Measurements from ENCODE around the gene SH3RF3. TPM values are rescaled to one million over a fixed set of nuclear protein-coding genes. Genes with fewer than 3 reads are reported as not detected.
A peak's percentile ranks its signal among the peaks of the same experiment; 100 is the strongest.

Gene SH3RF3
- polyA plus RNA-seq, 1 of the 3 experiments (the other 2 are of a cell fraction), result 1.9 TPM

DNA sequence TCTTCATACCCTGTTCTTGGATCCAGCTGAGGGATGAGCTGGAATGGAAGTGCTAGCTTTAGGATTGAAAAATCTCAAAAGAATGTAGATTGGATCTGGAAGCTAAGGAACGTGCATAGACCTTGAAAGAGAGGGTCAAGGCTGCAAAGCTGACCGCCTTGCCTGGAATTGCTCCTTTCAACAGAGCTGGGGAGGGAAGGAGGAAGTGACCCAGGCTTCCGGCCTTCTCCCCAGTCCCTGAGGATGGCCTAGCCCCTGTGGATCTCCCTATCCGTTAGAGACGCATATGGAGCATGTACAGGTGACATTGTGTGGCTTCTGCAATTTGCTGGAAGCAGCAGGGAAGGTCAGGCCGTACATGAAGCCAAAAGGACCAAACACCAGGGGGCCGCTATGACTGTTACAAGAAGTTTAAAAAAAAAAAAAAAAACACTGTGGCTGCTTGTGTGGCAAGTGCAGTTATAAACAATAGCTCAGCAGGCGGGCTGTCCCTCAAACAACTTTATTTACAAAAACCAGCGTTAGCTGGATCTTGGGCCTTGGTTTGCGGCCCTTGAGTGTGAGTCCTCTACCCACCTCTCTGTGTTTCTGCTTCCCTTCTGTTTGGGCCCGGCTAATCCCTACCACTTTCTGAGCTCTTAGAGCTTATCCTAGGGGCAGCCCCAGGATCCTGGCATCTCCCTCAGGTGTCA is 257.1 kb downstream of the SH3RF3 start:
- ChIA-PET POLR2A (no interaction called here), CTCF (no interaction called here)
- no peak overlapping the region for H3K9ac ChIP-seq
- H3K79me2 ChIP-seq (ENCODE audit: insufficient read depth), result no peaks in the 10 kb centered on the region
- no peak overlapping the region for H3K4me3 ChIP-seq (ENCODE audit: low read depth in 2 of 2, low read length in 1 of 2)
- no peak for DNase-seq
- TF ChIP-seq POLR2AphosphoS5 (IDR thresholded peaks at IDR 0.05; ENCODE audit: low read depth, low read length), result no peak
- TF ChIP-seq, protein P1, sequence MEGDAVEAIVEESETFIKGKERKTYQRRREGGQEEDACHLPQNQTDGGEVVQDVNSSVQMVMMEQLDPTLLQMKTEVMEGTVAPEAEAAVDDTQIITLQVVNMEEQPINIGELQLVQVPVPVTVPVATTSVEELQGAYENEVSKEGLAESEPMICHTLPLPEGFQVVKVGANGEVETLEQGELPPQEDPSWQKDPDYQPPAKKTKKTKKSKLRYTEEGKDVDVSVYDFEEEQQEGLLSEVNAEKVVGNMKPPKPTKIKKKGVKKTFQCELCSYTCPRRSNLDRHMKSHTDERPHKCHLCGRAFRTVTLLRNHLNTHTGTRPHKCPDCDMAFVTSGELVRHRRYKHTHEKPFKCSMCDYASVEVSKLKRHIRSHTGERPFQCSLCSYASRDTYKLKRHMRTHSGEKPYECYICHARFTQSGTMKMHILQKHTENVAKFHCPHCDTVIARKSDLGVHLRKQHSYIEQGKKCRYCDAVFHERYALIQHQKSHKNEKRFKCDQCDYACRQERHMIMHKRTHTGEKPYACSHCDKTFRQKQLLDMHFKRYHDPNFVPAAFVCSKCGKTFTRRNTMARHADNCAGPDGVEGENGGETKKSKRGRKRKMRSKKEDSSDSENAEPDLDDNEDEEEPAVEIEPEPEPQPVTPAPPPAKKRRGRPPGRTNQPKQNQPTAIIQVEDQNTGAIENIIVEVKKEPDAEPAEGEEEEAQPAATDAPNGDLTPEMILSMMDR (IDR thresholded peaks at IDR 0.05), result peak; percentile 8; the same call in 1 of the 2 replicates
- 87% methylated on average over 11 of the region's 11 CpGs for WGBS (ENCODE audit: low lambda C conversion rate)
- H3K9me2 ChIP-seq, result no peaks in the 10 kb centered on the region
- no peak overlapping the region for H2AFZ ChIP-seq (ENCODE audit: low read depth)
- 0 out of 2 replicates have a peak, but pooled peaks cover 3% of the 10 kb centered on the region for H4K20me1 ChIP-seq (ENCODE audit: insufficient read depth)
- H3K4me2 ChIP-seq, result no peak overlapping the region
- peaks cover 13 to 18% of the 10 kb centered on the region in 2 experiments; a peak in 2 of 4 replicates for H3K4me1 ChIP-seq (ENCODE audit: control insufficient read depth in 1 of 2, insufficient read depth in 2 of 2, low read depth in 1 of 2, low read length in 1 of 2)
- no peaks in the 10 kb centered on the region for H3K9me3 ChIP-seq
- no peaks in the 10 kb centered on the region for H3F3A ChIP-seq (replicated peaks; ENCODE audit: insufficient read depth)
- H3K27me3 ChIP-seq (ENCODE audit: insufficient read depth), result no peaks in the 10 kb centered on the region
- no peaks in the 10 kb centered on the region for H3K36me3 ChIP-seq (replicated peaks in 1 of 2; ENCODE audit: control insufficient read depth in 1 of 2, insufficient read depth in 2 of 2, low read length in 1 of 2)
- no peak overlapping the region for H3K27ac ChIP-seq (ENCODE audit: low read depth in 2 of 2, low read length in 1 of 2)

DNA sequence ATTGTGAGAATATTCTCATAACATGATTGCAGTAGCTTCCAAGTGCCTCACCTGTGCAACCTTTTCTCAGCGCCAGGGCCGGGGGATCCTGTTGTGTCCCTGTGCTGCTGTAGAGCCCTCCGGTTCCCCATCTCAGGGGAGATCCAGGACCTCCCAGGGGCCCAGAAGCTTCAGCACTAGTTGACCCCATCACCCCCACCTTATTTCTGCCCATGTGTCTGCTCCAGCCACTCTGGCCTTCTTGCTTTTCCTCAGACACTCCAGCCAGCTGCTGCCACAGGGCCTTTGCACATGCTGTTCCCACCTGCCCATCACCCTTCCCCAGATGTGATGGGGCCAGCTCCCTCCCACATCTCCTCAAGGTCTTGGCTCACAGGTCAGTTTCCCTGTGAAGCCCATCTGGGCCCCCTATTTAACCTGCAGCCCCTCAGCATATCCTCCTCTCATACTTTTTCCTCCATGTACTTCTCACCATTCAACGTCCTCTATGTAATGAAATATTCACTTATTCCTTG is 258.3 kb downstream of the SH3RF3 start:
- Histone ChIP-seq H3K9me2 (no peaks in the 10 kb centered on the region), H3K27ac (ENCODE audit: low read depth in 2 of 2, low read length in 1 of 2) (no peak overlapping the region), H3K27me3 (ENCODE audit: insufficient read depth) (no peaks in the 10 kb centered on the region), H3K9ac (no peak overlapping the region), H3K4me2 (no peak overlapping the region), H3F3A (replicated peaks; ENCODE audit: insufficient read depth) (no peaks in the 10 kb centered on the region), H4K20me1 (ENCODE audit: insufficient read depth) (no peaks in the 10 kb centered on the region), H2AFZ (ENCODE audit: low read depth) (no peak overlapping the region), H3K4me1 (ENCODE audit: control insufficient read depth in 1 of 2, insufficient read depth in 2 of 2, low read depth in 1 of 2, low read length in 1 of 2) (peaks cover 13% of the 10 kb centered on the region in 2 experiments; a peak in 2 of 4 replicates), H3K79me2 (ENCODE audit: insufficient read depth) (no peaks in the 10 kb centered on the region), H3K9me3 (no peaks in the 10 kb centered on the region), H3K4me3 (ENCODE audit: low read depth in 2 of 2, low read length in 1 of 2) (no peak overlapping the region), H3K36me3 (replicated peaks in 1 of 2; ENCODE audit: control insufficient read depth in 1 of 2, insufficient read depth in 2 of 2, low read length in 1 of 2) (no peaks in the 10 kb centered on the region)
- no peak for DNase-seq
- WGBS (ENCODE audit: low lambda C conversion rate), result 90% methylated on average over 4 of the region's 4 CpGs
- TF ChIP-seq GATA2 (CRISPR knock-in tag; IDR thresholded peaks at IDR 0.05), result no peak
- TF ChIP-seq SMC3 (IDR thresholded peaks at IDR 0.05; ENCODE audit: low read depth, low read length), result no peak
- TF ChIP-seq NFIC (IDR thresholded peaks at IDR 0.05; ENCODE audit: borderline replicate concordance), result no peak
- no peak for TF ChIP-seq SIN3A (IDR thresholded peaks at IDR 0.05; ENCODE audit: borderline replicate concordance, low read depth, low read length)
- TF ChIP-seq MEF2A (IDR thresholded peaks at IDR 0.05; ENCODE audit: borderline replicate concordance, low read depth), result no peak
- TF ChIP-seq FOSL2 (IDR thresholded peaks at IDR 0.05; ENCODE audit: borderline replicate concordance, low read depth), result no peak
- TF ChIP-seq, protein P1 (IDR thresholded peaks at IDR 0.05), result no peak
- no peak for TF ChIP-seq JUND (IDR thresholded peaks at IDR 0.05)
- TF ChIP-seq RAD21 (IDR thresholded peaks at IDR 0.05; ENCODE audit: low read length), result no peak
- no peak for TF ChIP-seq RXRA (IDR thresholded peaks at IDR 0.05; ENCODE audit: borderline replicate concordance, low read depth)
- TF ChIP-seq RFX5 (IDR thresholded peaks at IDR 0.05; ENCODE audit: low read length), result no peak
- TF ChIP-seq POLR2AphosphoS5 (IDR thresholded peaks at IDR 0.05; ENCODE audit: low read depth, low read length), result no peak
- CTCF ChIA-PET, result no interaction called here
- POLR2A ChIA-PET, result no interaction called here

Measured in SK-N-SH (cell line).